ENCODE data around the gene CCND1.

The CCND1 gene

GRCh38 chr11:69640995-69641581 lies at the start of gene CCND1:
TSS of gene CCND1 (plus strand) at chr11:69641156. CDS start at chr11:69641314, 158 bp downstream.
- DNase-seq: peak; percentile 65

GRCh38 chr11:69592986-69593650 lies 47.8 kb upstream of the CCND1 start:
- DNase-seq: no peak

- no peak for DNase-seq
Measured at GRCh38 chr11:69593851-69594250, 47.1 kb upstream of the CCND1 start.

DNA sequence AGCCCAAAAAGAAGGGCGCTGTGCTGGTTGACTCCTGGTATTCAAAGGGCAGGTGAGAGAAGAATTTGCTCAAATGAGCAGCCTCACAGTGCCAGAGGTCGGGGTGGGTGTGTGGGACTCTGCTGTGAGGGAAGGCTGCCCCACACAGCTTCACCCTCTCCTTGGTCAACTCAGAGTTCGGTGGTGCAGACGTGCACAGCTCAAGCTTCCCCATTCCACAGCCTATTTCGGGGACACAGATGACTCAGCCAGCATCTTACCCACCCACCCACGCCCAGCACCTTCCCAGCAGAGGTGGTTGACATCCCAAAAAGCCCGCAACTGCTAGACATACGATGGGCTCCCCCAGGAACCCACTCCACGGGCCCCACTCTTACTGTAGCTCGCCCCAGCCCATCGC lies 46.5 kb upstream of the CCND1 start:
- DNase-seq: no peak

- DNase-seq: no peak
Measured at GRCh38 chr11:69595805-69596665, 44.9 kb upstream of the CCND1 start.

- no peak for DNase-seq
Measured at GRCh38 chr11:69598147-69598546, 42.8 kb upstream of the CCND1 start.

GRCh38 chr11:69599502-69599901 lies 41.5 kb upstream of the CCND1 start:
- DNase-seq: no peak

DNA sequence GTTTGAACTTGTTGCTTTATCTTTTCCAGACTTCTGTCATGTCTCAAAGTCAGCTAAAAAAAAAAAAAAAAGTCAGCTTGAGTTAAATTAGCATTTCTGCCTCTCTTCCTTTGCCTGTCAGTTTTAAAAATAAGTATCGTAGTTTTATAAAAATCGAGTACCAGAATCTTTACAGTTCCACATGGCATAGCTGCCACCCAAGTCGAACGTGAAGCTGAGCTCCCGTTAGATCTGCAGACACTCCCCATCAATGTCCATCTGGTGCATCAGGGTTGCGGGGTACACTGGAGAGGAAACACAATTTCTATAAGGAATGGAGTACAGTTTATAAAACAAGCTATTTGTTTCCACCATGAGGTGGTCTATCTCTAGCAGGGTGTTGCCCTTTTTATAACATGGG lies 41.0 kb upstream of the CCND1 start:
- no peak for DNase-seq

GRCh38 chr11:69601011-69601975 lies 39.7 kb upstream of the CCND1 start:
- DNase-seq: no peak

DNA sequence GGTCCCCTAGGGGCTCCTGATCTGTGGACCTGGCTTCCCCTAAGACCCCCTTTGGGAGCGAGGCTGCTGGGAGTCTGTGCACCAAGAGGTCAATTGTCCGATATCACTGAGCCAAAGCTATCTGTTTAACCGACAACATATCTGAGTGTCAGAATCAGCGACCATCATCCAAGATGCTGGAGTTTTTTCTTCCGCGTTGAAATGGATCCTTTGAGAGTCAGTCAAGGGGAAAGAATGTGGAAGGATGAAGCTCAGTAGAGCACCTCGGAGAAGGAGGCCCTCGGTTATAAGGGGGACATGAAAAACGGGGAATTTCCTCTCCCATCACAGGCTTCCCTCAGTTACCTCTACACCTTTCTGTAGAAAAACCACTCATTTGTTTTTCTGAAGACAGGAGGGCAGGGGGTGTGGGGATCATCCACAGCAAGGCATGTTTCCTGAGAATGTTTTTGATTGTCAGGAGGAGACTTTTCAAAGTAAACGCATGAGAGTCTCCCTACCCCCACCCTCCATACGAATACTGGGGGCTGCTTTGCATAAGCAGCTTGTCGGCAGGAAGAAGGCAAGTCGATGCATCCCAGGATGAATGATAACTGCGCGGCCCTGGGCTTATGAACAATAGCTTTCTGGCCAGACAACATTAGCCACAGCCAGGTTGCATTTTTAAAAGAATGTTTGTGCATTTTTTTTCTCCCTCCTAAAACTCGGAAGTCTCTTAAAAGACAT lies 37.7 kb upstream of the CCND1 start:
- no peak for DNase-seq

- DNase-seq: no peak
Measured at GRCh38 chr11:69604055-69604454, 36.9 kb upstream of the CCND1 start.

- peak; percentile 18 for DNase-seq
Measured at GRCh38 chr11:69605737-69606526, 35.0 kb upstream of the CCND1 start.

DNA sequence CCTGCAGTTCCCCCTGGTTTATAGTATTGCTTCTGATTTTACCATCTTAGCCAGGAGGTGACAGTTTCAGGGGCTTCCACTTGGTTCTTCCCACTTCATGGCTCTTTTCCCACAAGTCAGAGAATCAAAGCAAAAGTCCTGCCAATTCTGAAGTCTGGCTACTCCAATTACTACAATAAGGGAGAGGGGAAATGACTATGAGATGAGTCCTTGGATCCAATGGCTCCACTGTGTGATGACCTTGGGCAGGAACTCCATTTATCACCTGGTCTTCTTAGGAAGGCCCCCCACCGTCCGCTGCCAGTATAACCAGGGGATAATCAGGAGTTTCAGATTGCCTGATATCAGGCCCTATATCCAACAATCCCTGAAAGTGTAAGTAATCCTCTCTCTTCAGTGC lies 31.6 kb upstream of the CCND1 start:
- no peak for DNase-seq

DNA sequence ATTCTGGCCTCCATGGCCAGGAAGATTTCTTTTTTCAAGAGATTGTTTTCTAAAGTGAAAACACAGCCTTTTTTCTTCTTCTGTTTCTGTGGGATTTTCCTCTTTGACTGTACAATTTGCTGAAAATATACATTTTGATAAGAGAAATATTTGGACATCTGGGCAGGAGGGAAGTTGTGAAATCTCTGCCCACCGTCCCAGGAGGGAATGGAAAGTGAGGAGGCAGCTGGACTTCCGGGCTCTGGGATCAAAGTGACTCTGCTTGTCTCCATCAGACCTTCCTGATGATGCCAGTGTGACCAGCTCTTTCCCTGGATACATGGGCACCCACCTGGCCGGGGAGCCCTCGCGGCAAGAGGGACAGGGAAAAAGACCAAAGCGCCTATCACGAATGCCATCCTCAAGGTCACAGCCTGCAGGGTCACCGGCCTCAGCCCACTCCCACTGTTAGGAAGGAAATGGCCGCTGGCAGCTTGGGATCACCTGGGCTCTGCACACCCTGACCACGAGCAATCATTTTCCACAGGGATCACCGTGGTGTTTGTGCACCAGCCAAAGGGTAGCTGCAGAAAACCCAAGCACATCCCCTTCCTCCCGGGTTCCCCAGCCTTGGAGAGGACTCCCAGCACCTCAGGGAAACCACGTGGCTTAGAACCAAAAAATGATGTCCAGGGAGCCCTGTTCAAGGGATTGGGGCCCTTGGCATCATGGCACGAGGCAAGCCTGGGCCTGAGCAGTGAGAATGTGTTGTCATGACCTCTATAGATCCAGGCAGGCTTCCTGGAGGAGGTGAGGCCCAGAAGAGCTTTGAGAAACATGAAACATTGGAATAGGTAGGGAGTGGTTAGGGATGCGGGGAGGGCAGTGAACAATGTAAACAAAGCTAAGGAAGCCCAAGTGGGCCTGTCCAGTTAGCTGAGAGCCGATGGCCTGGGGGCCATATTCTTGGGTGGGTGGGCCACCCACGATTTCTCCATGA lies 29.1 kb upstream of the CCND1 start:
- no peak for DNase-seq

GRCh38 chr11:69613594-69613993 lies 27.4 kb upstream of the CCND1 start:
- no peak for DNase-seq

DNA sequence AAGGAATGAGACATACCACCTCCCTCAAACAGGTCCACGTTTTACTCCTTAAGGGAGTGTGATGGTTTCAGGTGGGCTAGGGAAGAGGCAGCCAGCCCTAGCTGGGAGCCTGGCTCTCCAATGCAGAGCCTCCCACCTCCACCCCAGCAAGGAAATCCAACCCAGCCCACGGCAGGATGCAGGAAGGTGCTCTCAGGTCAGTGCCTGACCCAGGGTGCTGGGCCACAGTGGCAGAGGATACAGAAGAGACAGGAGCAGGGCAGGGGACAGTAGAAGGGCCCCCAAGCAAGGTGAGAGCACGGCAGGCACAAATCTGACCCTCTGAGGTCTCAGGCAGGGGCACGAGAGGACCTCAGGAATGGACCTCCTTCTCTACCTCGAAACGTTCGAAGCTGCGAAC lies 26.9 kb upstream of the CCND1 start:
- no peak for DNase-seq

DNA sequence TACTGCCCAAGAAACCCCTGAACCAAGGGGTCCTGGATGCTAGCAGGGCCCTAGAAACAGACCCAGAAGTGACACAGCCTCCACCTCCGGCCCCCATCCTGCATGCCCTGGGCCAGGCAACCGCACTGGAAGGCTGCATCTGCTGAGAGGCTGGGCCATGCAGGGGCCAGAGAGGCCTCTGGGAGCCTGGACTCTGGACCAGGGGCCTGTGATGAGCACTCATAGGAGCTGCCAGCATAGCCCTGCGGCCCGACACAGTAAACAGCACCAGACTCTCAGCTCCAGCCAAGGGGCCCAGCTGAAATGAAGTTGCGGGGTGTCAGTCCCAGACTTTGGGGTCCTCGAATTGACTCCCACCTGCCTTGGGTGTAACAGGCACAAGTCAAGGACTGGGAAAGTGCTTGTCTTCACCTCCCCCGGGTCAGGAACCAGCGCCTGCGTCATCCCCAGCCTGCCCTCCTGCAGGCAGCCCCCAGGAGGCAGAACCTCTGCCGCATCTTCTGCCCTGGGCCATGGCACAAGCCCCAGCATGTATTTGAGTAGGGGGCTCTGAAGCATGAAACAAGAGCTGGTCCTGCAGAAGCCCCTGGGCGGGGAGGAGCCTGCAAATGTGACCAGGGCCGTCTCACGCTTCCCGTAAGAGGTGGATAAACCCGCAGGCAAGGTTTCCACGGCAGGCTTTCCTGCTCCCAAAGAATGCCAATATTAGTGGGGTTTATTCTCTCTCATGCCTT lies 25.2 kb upstream of the CCND1 start:
- DNase-seq: no peak

GRCh38 chr11:69617220-69617619 lies 23.7 kb upstream of the CCND1 start:
- no peak for DNase-seq

GRCh38 chr11:69617682-69618081 lies 23.3 kb upstream of the CCND1 start:
- no peak for DNase-seq
